Central memory CD4-positive, alpha-beta T cell (primary cell): ENCODE data around the gene NR2F2.

Experiments used
- DNase-seq: peaks from one replicate; pipeline ENCODE4 v3.0.0; 2022

The NR2F2 gene

DNA sequence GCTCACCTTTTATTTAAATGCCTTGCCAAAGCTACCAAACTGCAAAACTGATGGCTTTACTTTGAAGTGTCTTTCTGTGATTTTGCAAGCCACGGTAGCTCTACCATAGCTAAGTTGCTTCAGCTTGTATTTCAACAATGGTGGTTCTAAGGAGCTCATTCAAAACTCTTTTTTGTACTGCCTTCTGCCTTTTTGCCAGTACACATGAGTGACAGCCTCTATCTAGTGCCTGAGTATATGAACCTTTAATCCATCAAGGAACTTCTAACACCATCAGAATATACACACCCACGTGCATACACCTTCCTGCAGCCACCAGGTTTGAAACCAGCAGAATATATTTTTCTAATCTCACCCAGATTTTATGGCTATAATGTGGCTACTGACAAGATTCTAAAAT is 10.4 kb upstream of the NR2F2 start:
- DNase-seq = no peak

DNA sequence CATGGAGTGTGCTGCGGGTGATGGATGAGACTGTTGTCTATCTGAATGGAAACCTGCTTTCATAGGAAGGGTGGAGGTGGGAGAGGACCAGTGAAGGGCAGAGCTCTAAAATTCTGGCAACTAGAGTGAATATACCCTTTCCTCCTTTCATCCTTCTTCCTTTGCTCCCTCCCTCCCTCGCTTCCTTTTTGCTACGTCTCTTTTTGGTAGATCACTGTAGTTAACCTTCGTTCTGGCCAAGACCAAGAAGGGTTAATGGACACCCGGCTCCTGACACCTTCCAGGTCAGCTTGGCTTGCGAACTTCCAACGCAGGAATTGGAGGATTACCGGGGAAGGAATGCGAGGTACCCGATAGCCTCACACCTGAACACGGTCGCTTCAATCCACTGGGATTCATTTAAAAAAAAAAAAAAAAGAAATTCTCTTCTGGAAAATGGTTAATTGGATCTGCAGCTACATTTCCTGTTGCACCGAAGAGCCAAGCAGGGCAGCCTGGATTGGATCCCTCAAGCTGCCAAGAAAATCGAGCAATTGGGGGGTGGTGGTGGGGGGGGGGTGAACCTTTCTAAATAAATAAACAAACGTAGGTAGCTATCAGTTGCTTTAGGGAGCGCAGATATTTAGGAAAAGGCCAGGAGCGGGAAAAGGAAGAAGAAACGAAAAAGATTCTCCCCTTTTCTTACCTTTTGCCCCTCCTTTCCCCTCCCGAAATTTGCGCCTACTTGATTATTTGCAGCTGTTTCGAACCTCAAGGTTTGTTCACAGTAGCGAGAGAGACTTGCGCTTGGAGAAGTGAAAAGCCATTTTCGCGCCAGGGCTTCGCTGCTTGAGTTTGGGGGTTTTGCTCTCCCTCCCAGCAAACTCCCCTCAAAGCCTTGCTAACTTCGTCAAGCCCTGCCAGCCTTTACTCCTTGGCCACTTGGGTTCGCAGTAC is 9.5 kb upstream of the NR2F2 start:
- no peak for DNase-seq

GRCh38 chr15:96321639-96322535 is 8.6 kb upstream of the NR2F2 start:
- DNase-seq = no peak

DNA sequence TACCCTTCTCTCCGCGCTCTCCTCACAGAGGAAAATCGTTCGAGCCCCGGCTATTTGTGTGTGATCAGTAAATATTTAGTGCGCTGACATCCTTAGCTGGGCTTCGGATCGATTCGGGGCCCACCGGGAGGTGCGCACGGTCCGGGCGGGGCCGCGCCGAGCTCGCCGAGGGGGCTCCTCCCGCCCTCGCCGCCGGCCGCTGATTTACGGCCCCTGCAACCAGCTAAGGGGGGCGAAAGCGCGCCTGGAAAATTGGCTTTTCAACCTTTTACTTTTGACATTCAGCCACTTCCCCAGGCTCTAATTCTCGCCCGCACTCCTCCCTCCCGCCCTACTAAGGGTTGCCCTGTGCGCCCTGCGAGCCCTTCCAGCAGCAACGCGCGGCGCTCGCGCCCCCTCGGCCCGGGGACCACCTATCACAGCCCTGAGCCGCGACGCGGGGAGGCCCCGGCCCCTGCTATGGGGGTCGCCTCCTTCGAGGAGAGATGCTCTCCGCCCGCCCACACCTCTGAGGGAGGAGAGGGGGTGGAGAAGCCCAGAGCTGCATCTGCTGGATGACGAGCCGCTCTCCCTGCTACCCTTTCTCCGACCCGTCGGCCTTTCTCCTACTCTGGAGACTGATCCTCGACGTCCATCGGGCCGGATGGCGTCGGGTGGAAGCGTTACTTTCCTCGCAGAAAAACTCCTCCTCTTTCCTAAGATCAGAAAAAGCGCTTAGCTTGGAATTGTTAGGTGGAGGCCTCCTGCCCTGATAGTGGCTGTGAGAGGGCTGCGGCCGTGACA is 7.8 kb upstream of the NR2F2 start:
- no peak for DNase-seq

DNA sequence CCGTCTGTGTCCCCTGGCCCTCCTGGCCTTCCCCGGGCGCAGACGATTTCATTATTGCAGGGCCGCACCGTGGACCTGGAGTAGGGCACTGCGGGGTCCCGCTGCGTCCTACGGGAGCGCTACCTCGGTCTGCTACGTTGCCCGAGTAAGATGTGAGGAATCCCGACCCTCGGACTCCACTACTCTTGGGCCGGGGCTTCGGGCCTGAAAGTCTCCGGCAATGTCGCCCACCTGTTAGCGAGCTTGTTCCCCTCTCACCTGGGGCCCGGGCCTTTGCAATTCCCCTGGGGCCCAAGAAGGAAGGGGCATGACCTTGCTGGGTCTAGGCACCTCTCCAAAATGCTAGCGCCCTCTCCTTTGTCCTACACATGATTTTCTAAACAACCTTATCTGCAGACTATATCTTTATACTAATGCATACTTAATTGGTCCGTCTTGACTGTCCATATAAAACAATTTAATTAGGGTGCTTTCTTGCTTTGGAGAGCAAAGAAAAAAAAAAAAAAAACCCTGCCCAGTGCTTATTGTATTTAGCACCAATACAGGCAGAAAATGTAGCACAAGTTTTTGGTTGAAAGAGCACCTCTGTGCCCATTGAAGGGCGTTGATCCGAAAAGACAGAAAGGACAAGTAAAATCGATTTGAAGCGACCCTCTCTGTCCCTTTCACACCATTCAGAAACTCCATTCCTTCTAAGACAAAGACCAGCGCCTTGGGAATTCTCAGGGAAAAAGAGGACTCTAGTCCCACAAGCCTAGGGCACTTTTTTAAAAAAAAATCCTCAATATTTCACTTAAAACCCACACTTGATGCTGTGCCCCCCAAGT is 7.0 kb upstream of the NR2F2 start:
- DNase-seq = no peak

GRCh38 chr15:96324192-96324895 is 6.2 kb upstream of the NR2F2 start:
- no peak for DNase-seq

DNA sequence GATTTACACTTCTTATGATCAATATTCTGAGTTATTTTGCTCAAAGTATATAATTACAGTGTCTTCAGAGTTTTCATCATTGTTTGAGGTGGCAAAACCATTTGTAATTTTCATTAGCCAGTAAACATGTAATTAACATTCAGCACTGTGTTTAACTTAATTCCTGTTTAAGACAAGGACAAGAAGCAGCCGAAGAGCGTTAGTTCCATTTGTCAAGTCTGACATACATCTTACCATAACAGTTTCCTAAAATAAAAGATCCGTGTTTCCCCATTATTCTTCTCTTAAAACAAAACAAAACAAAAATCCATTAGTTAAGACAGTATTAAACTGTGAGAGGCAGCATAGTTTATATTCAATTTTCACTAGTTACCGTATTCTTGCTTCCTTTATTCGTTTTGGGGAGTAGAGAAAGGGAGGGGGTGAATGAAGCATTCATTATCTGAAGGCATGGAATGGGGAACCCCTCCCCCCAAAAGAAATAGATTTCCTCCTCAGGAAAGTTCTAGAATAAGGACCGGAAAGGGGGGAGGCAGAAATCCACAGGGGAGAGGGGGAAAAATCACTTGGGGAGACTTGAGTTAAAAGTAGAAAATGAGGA is 5.5 kb upstream of the NR2F2 start:
- no peak for DNase-seq

DNA sequence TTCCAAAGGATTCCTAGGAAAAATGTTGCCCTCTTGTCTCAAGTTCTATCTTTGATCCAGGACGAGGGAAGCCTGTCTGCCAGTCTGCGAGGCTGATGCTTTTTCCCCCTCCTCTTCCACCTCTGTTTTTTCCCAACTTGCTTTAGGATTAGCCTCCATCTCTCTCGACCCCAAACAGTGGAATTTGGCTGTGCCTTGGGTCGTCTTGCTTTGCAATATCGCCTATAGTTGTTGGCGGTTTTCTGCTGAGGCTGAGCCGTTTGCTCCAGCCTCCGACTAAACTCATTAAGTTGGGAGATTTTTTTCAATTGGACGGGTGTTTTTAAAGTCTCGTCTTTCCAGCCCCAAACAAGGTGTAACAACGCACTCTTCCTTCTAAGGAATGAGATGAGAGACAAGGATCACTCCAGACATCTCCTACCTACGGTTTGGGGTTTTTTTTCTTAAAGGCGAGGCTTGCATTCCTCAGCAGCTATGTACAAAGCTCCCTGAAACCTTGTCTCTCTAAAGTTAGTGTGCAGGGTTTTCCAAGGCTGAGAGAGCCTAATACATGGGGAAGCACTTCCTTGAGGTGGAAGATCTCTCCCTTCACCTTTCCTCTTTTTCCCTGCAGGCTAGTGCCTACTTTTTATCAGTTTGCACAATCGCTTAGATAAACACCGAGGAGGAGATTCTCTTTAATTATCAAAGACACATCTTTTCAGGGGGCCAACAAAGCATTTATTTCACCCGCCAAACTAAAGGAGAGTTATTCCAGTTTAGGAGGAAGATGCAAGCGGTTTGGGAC is 4.8 kb upstream of the NR2F2 start:
- no peak for DNase-seq

GRCh38 chr15:96326328-96327154 is 4.0 kb upstream of the NR2F2 start:
- DNase-seq = no peak

DNA sequence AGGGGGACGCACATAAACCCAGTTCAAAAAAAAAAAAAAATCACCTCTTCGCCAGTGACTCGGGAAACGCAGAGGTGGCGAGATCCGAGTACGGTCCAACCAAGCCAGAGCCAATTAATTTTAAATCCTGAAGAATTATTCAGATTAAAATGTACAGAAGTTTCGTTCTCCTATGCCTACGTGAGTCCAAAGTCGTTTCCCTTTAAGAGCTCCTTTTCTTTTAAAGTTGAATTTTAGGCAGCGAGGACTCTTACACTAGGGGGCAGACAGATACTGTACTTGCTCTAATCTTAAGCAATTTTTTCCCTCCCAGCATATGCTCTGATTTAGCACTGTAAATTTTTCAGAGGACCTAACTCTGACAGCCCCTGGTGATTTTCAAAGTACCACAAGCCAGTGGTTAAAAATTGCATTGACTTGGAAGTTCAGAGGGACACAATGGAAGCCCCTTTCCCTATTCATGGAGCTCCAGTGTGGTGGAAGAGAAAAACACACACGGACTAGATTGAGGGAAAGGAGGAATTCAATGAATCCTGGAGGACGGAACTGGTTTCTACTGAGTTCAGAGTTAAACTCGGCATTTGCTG is 3.3 kb upstream of the NR2F2 start:
- no peak for DNase-seq

GRCh38 chr15:96328181-96328876 is 2.2 kb upstream of the NR2F2 start:
- no peak for DNase-seq

DNA sequence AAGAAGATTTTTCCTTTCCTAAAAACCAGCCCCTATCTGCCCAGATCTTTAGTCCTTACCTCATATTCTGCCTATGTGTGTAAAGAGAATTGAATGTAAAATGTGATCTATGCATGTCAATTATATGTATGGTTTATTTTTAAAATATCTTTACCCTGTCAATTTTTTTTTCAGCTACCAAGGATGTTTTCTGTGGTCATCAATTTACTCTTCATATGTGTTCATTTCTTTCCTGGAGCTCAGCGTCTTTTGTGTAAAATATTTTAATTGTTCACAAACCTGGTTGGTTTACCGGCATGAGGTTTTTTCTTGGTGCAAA is 1.7 kb upstream of the NR2F2 start:
- DNase-seq = no peak

GRCh38 chr15:96329403-96329981 is 1.0 kb upstream of the NR2F2 start:
- DNase-seq = no peak

GRCh38 chr15:96330064-96330449 is 443 bp upstream of the NR2F2 start:
- no peak for DNase-seq

DNA sequence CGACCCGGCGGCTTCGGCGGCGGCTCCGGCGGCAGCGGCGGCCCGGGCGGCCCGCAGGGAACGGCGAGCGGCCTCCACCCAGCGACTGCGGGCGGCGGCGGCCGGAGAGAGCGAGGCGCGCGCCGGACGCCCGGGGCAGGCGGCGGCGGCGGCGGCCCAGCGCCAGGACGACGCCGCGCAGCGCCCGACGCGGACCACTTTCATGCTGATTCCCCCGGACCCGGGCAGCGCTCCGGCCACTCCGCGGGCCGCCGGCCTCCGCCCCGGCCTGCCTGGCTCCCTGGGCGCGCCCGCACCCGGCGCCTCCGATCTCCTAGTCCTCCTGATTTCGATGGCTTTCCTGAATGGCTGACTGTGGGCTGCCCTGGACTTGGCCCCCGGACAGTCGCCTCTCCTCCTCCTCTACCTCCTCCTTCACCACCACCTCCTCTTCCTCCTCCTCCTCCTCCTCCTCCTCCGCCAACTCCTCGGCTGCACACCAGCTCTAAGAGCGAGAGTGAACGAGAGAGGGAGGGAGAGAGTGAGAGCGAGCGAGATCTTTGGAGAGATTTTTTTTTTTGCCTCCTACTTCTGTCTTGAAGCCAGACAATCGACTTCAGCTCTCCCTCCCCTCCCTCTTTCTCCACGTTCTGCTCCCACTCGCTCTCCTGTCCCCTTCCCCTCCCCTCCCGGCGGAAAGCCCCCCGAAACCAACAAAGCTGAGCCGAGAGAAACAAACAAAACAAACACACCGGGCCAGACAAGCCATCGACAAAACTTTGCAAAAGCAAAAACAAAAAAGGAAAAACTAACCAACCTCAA is 844 bp downstream of the NR2F2 start:
- DNase-seq = no peak

GRCh38 chr15:96331945-96332636 is 1.6 kb downstream of the NR2F2 start:
- DNase-seq = no peak
